Activated naive CD8-positive, alpha-beta T cell treated with anti-CD3 and anti-CD28 coated beads, Interleukin-2, amount 50 U/mL, for 16 hours (primary cell): ENCODE data around the gene RPS6KA3.

Source experiments
- DNase-seq: peaks from one replicate; pipeline ENCODE4 v3.0.0-alpha.2; 2020; ENCODE audit warnings: low read depth, low spot score

The RPS6KA3 gene

DNA sequence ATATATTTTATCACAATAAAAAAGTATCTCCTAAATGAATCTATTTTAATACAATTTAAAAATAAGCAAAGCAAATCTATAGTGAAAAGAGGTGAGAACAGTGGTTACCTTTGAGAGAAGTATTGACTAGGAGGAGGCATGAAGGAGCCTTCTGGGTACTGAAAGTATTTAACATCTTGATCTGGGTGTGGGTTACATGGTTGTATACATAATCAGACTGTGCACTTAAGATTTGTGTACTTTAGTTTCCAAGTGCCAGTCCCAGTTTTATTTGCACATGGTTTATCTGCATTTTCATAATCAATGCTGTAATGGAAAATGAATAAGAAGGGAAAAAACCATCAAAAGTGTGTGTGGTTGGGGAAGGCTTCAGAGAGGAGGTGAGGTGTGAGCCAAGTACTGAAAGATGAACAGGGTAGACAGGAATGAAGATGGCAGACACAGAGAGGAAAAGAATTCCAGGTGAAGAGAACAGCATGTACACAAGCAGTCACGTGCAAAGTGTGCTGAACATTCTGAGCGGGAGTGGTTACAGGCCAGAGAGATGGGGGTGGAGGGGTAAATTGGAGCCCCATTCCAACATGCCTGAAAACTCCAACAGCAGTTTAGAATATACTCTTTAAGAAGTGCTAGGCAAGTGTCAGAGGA lies 164.7 kb downstream of the RPS6KA3 start:
- DNase-seq = no peak
